ENCODE data around the gene ZCCHC24.

GRCh38 chr10:79397051-79397450 lies 48.4 kb downstream of the ZCCHC24 start:
- TF ChIP-seq CTCF (IDR thresholded peaks at IDR 0.05) (no peak), POLR2A (IDR thresholded peaks at IDR 0.05) (no peak)

All from testis (tissue), 2 donors.